CD1c-positive myeloid dendritic cell (primary cell): Measurements from ENCODE around the gene TMPRSS6.

ENCODE experiments used
- DNase-seq: peaks from one replicate; pipeline ENCODE4 v3.0.0-alpha.2; 2016; ENCODE audit errors: extremely low spot score

The TMPRSS6 gene

DNA sequence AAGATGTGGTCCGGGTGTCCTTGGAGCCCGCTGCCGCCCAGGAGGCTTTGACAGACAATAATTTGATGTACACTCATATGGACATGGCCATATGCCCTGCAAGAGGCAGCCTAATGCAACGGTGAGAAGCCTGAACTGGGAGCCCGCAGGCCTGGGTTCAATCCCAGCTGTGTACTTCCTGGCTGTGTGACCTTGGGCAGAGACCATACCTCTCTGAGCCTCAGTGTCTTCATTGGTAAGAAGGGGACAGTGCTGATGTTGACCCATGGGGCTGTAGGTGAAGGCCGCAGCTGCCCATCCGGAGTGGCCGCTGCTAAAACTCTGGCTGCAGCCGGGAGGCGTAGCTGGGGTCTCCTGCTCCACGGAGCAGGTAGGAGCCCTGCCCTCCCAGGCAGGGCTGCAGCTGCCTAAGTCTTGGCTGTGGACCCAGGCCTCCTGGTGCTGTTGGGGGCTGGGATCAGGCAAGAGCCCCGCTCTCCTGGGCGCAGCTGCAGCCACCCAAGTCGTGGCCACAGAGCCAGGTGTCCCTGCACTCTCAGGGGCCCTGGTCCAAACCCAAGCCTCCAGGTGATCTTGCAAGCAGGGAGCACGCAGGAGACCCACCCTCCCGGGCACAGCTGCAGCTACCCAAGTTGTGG is 31.3 kb upstream of the TMPRSS6 start:
- DNase-seq = no peak

- DNase-seq = no peak
Observed at GRCh38 chr22:37139762-37140161, 30.2 kb upstream of the TMPRSS6 start.

- DNase-seq = no peak
Observed at GRCh38 chr22:37138849-37139561, 29.5 kb upstream of the TMPRSS6 start.

GRCh38 chr22:37137903-37138665 is 28.6 kb upstream of the TMPRSS6 start:
- DNase-seq = no peak

DNA sequence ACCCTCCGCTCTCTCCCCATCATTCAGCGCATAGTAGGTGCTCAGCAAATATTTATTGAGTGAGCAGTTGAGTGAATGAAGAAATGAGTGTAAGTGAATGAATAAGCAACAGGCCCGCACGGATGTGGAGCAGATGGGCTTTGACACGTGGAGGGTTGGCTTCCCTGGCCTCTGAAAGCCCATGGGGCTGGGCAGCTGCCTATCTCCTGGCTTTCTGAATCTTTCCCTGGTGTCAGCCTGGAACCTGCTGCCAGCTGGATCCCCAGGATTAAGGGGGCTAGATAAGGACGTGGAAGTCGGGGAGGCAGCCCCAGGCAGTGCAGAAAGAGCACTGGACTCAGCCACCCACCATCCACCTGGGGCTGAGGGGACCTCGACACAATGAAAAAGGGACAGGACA is 27.6 kb upstream of the TMPRSS6 start:
- no peak for DNase-seq

- no peak for DNase-seq
Observed at GRCh38 chr22:37135023-37135422, 25.5 kb upstream of the TMPRSS6 start.

- no peak for DNase-seq
Observed at GRCh38 chr22:37133304-37134018, 23.9 kb upstream of the TMPRSS6 start.

GRCh38 chr22:37132773-37133172 is 23.3 kb upstream of the TMPRSS6 start:
- DNase-seq = no peak

DNA sequence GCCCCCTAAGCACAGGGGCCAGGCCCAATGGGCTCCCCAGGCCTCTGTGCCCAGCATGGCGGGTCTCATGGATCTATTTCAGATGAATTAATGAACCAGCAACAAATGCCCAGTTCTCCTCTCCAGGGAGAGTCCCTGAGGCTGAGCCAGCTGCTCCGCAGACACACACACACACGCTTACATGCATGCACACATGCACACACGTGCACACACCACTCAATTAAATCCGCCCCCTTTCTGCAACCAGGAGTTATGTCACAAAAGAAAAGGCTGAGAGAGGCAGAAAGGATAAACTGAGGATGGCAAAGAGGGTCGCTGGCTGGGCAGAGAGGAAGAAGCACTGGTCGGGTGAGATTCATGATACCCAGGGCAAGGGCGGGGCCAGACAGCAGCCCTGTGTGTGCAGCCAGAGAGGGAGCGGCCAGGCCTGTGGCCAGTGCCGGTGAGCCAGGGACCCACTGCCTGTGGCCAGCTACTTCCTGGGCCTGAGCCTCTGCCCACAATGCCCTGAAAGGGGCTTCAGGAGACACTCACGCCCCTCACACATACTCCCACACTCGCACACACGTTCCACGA is 20.4 kb upstream of the TMPRSS6 start:
- no peak for DNase-seq

DNA sequence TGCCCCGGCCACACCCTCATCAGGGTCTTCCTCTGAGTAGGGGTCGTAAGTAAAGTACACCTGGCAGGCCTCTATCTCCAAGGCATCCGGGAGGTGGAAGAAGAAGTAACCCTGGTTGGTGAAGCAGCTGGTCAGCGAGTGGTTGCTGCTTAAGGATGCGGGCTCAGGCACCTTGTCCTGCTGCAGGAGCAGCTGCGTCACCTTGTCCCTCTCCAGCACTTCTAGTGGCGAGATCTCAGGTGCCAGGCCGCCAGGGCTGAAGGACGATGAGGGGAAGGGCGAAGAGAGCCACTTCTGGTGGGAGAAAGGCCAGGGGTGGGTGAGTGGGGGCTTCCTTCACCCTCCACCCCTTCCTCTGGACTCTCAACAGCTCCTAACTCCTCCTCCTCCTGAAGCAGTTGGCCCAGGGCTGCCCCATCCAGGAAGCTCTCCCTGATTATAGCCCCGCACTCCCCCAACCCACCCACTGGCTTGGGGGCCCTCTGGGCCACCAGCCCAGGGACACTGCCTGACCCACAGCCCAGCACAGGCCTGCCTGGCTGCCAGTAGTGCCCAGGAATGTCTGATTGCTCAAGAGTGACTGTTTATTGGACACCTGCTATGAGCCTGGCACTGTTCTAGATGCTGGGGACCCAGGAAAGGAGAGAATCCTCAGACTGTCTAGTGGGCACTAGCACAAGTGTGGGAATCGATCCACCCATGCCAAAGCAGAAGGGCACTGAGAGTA is 19.2 kb upstream of the TMPRSS6 start:
- DNase-seq = no peak

DNA sequence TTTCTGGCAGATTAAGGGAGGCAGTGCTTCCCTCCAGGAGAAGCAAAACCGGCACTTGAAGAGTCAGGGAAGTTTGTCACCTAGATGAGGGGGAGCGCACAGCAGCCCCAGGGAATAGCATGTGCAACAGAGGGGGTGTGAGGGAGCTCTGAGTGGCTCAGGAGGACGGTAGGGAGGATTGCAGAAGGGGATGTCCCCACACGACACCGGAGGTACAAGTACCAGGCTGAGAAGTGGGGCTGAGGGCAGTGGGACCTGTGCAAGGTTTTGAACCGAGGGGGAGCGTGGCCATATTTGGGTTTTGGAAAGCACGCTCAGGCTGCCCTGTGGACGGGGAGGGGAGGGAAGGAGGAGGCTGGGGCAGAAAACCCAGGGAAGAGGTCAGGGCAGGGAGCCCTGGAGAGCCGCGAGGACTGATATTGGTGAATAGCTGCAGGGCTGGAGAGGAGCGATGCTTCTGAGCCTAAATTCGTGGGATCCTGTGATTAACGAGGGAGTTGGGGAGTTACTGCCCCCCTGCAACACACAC is 17.9 kb upstream of the TMPRSS6 start:
- DNase-seq = no peak

GRCh38 chr22:37126882-37127281 is 17.4 kb upstream of the TMPRSS6 start:
- DNase-seq = no peak

GRCh38 chr22:37126383-37126782 is 16.9 kb upstream of the TMPRSS6 start:
- DNase-seq = no peak

DNA sequence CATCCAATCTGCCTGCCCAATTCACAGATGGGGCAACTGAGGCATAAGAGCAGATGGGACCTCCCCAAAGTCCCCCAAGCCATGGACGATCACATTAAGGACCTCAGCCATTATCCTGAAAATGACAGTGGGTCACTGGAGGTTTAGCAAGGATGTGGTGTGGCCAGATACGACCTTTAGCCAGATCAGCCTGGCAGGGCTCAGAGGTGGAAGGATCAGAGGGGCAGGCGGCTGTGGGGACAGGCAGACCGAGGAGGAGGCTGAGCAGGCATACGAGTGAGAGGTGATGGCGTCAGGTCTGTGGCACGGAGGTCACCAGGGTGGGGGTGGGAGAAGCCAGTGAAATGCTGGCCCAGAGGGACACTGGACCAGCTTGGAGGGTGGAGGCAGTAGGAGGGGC is 14.1 kb upstream of the TMPRSS6 start:
- DNase-seq = no peak

GRCh38 chr22:37122598-37123180 is 13.2 kb upstream of the TMPRSS6 start:
- DNase-seq = no peak

GRCh38 chr22:37121887-37122591 is 12.5 kb upstream of the TMPRSS6 start:
- DNase-seq = peak; percentile 67

DNA sequence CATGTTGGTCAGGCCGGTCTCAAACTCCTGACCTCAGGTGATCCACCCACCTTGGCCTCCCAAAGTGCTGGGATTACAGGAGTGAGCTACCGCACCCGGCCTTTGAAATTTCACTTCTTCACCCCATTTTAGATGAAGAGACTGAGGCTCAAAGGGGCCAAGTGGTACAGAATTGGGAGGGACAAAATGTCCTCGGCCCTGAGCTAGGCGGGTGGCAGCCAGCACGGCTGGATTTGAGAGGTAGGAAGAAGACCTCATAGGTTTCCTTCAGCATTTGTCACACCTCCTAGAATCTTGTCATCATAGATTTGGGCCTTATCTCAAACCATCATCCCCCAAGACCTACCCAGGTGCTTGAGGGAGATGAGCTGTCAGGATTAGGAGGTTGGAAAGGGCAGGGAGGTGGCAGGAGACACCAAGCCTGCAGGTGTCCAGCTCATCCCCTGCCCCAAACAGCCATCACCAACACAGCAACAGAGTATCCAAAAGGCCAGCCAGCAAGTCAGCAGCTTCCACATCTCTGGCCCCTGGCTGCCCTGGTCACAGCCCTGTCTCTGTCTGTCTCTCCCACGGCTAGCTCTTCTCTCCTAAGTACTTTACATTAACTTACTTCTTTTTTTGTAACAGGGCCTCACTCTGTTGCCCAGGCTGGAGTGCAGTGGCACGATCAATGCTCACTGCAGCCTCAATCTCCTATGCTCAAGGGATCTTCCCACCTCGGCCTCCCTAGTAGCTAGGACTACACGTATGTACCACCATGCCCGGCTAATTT is 11.2 kb upstream of the TMPRSS6 start:
- no peak for DNase-seq

GRCh38 chr22:37119872-37120271 is 10.4 kb upstream of the TMPRSS6 start:
- no peak for DNase-seq

DNA sequence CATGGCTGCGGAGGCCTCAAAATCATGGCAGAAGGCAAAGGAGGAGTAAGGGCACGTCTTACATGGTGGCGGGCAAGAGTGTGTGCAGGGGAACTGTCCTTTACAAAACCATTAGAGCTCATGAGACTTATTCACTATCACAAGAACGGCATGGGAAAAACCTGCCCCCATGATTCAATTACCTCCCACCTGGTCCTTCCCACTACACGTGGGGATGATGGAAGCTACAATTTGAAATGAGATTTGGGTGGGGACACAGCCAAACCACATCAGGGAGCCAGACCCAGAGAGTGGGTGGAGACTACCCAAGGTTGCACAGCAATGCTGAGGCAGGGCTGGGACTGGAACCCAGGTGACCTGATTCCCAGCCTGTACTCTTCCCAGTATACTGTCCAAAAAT is 8.6 kb upstream of the TMPRSS6 start:
- DNase-seq = no peak
